Subcutaneous adipose tissue (tissue), 4 donors: ENCODE results near the gene FUBP1. TPM values are rescaled to one million over a fixed set of nuclear protein-coding genes. Genes with fewer than 3 reads are reported as not detected.

Source experiments
- CTCF ChIP-seq: fragments of 450-650 bp; IDR thresholded peaks from one replicate; pipeline ENCODE4 v1.5.1; 2016; ENCODE audit warnings: low read depth, mild to moderate bottlenecking, control low read depth, antibody characterized with exemption, moderate library complexity
- total RNA-seq, 4 donors: library from RNA; depleted of rRNA; stranded (reverse); fragments of >200 nt; gene quantifications; one replicate each; pipeline ENCODE4 v1.1.0, GENCODE V29; 2016

FUBP1 gene
- total RNA-seq, 4 donors from 2014 or later, result 82.4 to 118 (median 92.8) TPM

- TF ChIP-seq CTCF, result no peak
Observed at GRCh38 chr1:77994117-77994705, 15.3 kb upstream of the FUBP1 start.

- TF ChIP-seq CTCF, result no peak
Observed at GRCh38 chr1:77991638-77992037, 12.8 kb upstream of the FUBP1 start.

- TF ChIP-seq CTCF, result no peak
Observed at GRCh38 chr1:77990629-77991204, 11.8 kb upstream of the FUBP1 start.

GRCh38 chr1:77989744-77990143 lies 10.9 kb upstream of the FUBP1 start:
- no peak for TF ChIP-seq CTCF

GRCh38 chr1:77987919-77988318 lies 9.0 kb upstream of the FUBP1 start:
- TF ChIP-seq CTCF, result no peak

- TF ChIP-seq CTCF, result no peak
Observed at GRCh38 chr1:77986810-77987209, 7.9 kb upstream of the FUBP1 start.

- TF ChIP-seq CTCF, result no peak
Observed at GRCh38 chr1:77984629-77985028, 5.8 kb upstream of the FUBP1 start.
